AG09319 (cell line): ENCODE data around the gene PSPH.
A peak's percentile ranks its signal among the peaks of the same experiment; 100 is the strongest.
"Not testable (repeated sequence)": the region's sequence is repeated elsewhere in the genome, so short reads cannot be mapped to it uniquely, and the experiment has no call there.

Experiments used
- DNase-seq: peaks from one replicate; pipeline ENCODE4 v3.0.0-alpha.2; 2010; ENCODE audit warnings: low read depth; ENCODE audit errors: extremely low read depth
- TF ChIP-seq, protein P1 (sequence below): IDR thresholded peaks from 2 replicates; pipeline ENCODE4 v1.5.1; 2011; ENCODE audit warnings: low read depth, mild to moderate bottlenecking, inconsistent platforms, low read length, moderate library complexity

Gene PSPH

DNA sequence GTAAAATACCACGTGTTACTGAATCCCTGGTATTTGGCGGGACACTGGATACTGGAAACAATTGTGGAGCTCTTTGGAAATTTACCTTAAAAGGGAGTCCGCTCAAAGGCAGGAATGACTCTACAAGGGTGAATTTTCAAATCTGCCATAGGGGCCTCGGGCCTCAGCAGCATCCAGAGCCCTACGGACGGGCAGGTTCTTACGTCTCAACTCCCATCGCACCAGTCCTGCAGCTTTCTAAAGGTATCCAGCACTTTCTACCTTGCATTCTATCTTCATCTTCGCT, 248 bp downstream of the PSPH start:
- TF ChIP-seq, protein P1, sequence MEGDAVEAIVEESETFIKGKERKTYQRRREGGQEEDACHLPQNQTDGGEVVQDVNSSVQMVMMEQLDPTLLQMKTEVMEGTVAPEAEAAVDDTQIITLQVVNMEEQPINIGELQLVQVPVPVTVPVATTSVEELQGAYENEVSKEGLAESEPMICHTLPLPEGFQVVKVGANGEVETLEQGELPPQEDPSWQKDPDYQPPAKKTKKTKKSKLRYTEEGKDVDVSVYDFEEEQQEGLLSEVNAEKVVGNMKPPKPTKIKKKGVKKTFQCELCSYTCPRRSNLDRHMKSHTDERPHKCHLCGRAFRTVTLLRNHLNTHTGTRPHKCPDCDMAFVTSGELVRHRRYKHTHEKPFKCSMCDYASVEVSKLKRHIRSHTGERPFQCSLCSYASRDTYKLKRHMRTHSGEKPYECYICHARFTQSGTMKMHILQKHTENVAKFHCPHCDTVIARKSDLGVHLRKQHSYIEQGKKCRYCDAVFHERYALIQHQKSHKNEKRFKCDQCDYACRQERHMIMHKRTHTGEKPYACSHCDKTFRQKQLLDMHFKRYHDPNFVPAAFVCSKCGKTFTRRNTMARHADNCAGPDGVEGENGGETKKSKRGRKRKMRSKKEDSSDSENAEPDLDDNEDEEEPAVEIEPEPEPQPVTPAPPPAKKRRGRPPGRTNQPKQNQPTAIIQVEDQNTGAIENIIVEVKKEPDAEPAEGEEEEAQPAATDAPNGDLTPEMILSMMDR, result no peak

DNA sequence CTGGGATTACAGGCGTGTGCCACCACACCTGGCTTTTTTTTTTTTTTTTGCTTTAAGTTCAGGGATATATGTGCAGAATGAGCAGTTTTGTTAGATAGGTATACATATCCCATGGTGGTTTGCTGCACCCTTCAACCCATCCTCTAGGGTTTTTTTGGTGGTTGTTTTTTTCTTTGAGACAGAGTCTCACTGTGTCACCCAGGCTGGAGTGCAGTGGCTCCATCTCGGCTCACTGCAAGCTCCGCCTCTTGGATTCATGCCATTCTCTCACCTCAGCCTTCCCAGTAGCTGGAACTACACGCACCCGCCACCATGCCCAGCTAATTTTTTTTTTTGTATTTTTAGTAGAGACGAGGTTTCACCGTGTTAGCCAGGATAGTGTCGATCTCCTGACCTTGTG, 2.5 kb downstream of the PSPH start:
- DNase-seq, result not testable (repeated sequence)

More for the DNA sequence above, 248 bp downstream of the PSPH start:
- no peak for DNase-seq

DNA sequence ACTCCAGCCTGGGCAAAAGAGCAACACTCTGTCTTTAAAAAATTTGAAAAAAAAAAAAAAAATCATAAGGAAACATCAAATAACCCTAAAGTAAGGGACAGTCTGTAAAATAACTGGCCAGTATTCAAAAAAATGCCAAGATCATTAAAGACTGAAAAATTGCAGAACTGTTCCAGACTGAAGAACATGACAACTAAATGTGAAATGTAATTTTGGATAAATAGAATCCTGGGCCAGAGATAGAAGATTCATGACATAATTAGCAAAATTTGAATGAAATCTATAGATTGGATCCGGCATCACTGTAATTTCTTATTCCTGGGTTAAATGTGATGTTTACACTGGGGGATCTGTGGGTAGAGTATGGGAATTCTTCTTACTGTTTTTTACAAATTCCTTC, 3.0 kb downstream of the PSPH start:
- TF ChIP-seq, protein P1, result no peak
- no peak for DNase-seq

DNA sequence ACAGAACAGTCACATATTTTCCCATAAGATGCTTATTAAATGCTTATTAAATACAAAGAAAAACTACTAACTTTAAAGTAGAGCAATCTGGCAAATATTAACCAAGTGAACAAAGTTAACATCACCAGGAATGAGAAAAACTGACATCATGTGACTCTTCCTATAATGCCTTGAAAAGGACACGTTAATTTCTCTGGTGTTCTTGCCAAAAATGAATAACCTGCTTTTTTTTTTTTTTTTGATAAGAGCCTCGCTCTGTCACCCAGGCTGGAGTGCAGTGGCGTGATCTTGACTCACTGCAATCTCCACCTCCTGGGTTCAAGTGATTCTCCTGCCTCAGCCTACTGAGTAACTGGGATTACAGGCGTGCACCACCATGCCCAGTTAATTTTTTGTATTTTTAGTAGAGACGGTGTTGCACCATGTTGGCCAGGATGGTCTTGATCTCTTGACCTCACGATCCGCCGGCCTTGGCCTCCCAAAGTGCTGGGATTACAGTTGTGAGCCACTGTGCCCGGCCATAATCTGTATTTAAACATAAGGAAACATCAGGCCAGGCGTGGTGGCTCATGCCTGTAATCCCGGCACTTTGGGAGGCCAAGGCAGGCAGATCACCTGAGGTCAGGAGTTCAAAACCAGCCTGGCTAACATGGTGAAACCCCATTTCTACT, 3.7 kb downstream of the PSPH start:
- DNase-seq, result not testable (repeated sequence)

DNA sequence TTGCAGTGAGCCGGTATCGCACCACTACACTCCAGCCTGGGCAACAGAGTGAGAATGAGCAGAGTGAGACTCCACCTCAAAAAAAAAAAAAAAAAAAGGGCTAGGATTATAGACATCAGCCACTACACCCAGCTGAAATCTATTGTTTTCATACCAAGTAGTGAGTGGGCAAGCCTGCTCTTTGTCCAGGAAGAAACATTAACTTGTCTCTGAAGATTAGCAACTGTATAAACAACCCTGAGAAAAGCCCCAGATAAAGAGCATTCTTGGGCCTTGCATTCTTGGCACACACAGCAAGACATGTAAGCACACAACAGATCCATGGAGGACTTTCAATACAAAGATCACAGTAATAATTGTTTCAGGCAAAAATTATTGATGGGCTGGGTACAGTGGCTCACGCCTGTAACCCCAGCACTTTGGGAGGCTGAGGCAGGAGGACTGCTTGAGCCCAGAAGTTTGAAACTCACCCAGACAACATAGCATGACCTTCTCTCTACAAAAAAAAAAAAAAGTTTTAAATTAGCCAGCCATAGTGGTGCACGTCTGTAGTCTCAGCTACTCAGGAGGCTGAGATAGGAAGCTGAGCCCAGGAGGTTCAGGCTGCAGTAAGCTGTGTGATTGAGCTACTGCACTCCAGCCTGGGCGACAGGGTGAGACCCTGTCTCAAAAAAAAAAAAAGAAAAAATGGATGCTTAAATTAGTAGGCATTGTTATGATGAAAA, 4.4 kb downstream of the PSPH start:
- DNase-seq, result peak; percentile 77
- TF ChIP-seq, protein P1, result no peak

DNA sequence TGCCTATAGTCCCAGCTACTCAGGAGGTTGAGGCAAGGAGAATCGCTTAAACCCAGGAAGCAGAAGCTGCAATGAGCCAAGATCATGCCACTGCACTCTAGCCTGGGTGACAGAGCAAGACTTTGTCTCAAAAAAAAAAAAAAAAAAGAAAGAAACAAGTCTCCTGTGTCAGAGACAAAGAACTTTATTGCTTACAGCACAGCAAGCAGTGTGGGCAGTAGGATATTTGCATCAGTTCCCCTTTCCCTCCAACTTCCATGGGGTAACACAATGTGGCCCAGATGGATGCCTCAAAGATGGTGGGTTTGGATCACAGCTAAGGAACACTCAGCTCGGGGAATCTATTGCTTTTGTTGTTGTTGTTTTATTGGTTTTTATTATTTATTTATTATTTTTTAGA, 5.5 kb downstream of the PSPH start:
- not testable (repeated sequence) for DNase-seq

DNA sequence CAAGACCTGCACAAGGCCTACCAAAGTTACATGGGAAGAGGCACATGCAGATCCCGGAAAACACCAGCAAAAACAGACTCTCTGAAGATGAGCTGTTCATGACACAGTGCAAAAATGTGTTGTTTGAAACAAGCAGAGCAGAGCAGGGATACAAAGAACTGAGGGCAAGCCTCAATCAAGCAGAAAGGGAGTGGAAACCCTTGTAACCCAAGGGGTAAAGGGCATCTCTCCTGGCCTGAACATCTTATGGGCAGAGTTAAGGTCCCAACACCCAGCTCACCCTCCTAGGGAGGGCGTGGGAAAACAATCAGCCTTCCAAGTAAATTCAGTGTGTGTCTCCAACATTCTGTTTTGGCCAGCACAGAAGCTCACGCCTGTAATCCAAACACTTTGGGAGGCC, 10.5 kb downstream of the PSPH start:
- no peak for DNase-seq
- TF ChIP-seq, protein P1, result no peak

DNA sequence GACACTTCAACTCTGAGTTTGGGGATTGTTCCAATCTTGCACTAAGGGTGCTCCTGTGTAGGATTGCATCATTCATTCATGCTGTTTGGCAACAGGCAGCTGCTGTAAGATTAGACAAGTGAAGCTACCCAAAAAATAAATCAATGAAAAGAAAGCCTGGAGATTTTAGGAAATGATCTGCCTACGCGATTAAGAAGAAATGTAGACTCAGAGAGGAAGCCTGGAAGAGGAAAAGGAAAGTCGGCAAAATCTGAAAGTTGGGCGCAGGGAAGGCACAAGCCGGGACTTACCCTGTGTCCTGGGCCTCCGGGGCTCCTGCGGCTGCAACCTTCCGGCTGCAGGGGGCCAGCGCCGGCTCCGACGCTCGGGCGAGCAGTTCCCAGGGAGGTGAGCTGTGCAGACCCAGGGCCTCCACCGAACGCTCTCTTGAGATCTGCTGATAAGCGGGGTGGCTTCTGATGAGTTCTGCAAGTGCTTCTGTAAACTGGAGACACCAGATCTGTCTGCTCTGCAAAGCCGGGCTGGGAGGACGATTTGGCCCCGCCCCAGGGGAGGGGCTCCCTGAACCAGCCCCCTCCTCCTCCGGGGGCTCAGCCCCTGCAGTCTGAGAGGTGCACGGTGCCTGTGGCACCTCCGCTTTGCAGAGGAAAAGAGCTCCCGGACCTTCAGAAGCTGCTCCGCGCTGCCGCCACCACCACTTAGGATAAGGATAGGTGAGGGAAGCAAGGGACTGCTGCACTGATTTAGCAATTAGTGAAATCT, 17.4 kb downstream of the PSPH start:
- DNase-seq, result no peak
- TF ChIP-seq, protein P1, result peak; percentile 43

DNA sequence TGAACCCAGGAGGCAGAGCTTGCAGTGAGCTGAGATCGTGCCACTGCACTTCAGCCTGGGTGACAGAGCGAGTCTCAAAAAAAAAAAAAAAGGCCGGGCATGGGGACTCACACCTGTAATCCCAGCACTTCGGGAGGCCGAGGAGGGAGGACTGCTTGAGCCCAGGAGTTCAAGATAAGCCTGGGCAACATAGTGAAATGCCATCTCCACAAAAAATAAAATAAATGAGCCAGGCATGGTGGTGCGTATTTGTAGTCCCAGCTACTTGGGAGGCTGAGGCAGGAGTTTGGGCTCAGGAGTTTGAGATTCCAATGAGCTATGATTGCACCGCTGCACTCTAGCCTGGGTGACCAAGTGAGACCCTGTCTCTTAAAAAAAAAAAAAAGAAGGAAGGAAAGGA, 18.7 kb downstream of the PSPH start:
- not testable (repeated sequence) for DNase-seq

DNA sequence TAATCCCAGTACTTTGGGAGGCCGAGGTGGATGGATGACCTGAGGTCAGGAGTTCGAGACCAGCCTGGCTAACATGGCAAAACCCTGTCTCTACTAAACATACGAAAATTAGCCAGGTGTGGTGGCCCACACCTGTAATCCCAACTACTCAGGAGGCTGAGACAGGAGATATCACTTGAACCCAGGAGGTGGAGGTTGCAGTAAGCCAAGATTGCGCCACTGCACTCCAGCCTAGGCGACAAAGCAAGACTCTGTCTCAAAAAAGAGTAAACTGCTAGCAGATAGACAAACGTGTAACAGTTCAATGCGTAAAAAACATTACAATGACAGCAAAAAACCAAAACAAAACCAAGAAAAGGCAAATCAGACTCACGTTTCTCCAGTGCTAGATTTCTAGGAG, 19.7 kb downstream of the PSPH start:
- DNase-seq, result not testable (repeated sequence)
